ENCODE results near the gene HPS1.

Gene HPS1

DNA sequence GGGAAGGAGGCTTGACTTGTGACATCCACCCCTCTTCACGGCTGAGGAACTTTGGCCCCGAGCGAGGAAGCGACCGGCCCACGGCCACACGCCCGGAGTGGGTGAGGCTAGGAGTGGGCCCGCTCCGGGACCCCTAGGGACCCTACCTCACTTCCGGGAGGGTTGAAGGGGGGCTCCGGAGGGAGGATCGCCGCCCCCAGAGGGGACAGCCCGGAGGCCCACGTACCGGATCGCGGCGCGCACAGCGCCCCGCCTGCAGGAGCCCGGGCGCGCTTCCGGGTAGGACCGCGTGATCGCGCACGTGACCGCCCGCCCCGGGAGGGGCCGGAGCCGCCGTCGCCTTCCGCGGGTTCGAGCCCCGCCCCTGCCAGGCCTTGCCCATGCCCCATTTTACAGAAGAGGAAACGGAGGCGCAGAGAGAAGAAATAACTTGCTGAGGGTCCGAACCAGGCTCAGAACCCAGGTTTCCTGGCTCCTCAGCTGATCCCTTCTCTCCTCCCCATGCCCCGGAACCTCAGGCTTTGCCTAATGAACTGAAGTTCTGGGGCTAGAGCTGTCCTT, at the start of gene HPS1:
TSS of gene HPS1 (minus strand) at position 275 of the 561 bp plus-strand sequence. CDS start 3,695 bp downstream, outside the sequence.
- DNase-seq = peak; percentile 86

DNA sequence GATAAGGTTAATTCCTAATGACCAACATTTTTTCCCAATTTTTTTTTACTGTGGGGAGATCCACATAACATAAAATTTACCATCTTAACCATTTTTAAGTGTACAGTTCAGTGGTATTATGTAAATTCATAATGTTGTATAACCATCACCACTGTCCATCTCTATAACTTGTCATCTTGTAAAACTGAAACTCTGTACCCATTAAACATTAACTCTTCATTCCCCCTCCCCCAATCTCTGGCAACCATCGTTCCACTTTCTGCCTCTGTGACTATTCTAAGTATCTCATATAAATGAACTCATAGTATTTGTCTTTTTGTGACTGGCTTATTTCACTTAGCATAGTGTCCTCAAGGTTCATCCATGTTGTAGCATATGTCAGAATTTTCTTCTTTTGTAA, 46.0 kb upstream of the HPS1 start:
- DNase-seq = no peak

DNA sequence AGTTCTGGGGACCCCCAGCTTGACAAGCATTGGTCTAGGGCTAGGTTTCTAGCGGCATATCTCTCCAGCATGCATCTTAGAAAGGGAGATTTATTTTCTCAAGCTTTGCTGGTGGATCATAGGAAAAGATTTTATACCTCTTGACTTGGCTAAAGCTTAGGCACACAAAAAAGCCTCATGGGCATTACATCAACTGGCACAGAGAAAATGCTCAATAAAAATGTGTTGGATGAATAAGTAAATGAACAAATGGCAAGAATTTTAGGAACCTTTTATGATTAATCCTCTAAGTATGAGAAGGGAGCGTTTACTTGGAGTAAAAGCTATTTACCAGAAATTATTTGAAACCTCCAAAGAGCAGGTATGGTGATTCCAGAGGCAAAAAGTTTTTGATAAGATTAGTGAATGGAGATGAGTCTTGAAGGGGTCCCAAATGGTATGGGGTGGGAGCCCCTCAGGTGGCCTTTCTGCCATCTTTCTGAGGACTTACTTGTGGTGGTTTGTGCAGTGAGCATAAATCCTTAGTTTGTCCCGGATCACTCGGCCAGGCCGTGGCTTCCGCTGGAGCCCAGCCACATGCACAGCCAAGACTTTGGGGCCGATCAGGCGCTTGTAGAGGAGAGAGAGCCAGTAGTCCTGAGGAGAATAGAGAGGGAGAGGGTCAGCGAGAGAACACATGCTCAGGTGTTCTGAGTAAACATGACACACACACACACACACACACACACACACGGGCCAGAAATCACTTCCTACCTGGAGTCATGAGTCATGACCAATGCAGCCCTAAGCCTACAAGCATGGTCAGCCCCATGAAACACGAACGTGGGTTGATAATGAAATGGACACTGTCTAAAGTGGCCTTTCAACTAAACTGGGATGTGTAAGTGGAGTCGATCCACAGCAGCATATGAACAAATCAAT, 43.1 kb upstream of the HPS1 start:
- DNase-seq = no peak

- DNase-seq = no peak
Observed at GRCh38 chr10:98488669-98489430, 42.1 kb upstream of the HPS1 start.

GRCh38 chr10:98487649-98488048, 40.9 kb upstream of the HPS1 start:
- DNase-seq = no peak

- DNase-seq = no peak
Observed at GRCh38 chr10:98486421-98486820, 39.7 kb upstream of the HPS1 start.

GRCh38 chr10:98485959-98486358, 39.2 kb upstream of the HPS1 start:
- DNase-seq = no peak

- DNase-seq = no peak
Observed at GRCh38 chr10:98483658-98484057, 36.9 kb upstream of the HPS1 start.

DNA sequence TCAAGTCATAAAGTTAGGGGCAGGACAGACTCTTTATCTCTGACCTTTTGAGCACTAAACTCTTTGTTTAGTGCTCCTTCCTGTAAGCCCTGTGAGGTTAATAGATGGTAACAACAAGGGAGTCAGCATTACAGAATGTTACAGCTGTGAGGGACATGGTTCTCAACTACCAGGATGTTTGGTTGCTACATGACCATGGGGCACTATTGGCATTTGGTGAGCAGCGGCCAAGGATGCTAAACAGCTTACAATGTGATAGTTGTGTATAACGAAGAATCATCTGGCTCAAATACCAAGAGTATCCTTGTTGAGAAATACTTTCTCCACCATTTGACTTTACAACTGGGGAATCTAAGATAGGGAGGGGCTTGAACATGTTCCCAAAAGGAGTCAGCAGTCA, 35.4 kb upstream of the HPS1 start:
- DNase-seq = no peak

- no peak for DNase-seq
Observed at GRCh38 chr10:98481404-98481945, 34.7 kb upstream of the HPS1 start.

- no peak for DNase-seq
Observed at GRCh38 chr10:98478430-98479222, 31.9 kb upstream of the HPS1 start.

DNA sequence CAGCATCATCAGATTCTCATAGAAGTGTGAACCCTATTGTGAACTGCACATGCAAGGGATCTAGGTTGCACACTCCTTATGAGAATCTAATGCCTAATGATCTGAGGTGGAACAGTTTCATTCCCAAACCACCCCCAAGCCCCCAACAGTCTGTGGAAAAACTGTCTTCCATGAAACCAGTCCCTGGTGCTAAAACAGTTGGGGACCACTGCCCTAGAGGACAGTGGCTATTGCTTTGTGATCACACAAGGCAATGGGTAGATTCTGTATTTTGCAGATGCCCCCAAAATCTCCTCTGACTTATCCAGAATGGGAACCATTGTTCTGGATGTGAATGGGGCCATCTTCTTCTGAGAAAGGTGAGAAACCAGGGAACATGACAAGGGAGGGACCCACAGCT, 31.1 kb upstream of the HPS1 start:
- DNase-seq = no peak

GRCh38 chr10:98474628-98475027, 27.9 kb upstream of the HPS1 start:
- no peak for DNase-seq

- no peak for DNase-seq
Observed at GRCh38 chr10:98472196-98472595, 25.5 kb upstream of the HPS1 start.

GRCh38 chr10:98470850-98471249, 24.1 kb upstream of the HPS1 start:
- DNase-seq = no peak

DNA sequence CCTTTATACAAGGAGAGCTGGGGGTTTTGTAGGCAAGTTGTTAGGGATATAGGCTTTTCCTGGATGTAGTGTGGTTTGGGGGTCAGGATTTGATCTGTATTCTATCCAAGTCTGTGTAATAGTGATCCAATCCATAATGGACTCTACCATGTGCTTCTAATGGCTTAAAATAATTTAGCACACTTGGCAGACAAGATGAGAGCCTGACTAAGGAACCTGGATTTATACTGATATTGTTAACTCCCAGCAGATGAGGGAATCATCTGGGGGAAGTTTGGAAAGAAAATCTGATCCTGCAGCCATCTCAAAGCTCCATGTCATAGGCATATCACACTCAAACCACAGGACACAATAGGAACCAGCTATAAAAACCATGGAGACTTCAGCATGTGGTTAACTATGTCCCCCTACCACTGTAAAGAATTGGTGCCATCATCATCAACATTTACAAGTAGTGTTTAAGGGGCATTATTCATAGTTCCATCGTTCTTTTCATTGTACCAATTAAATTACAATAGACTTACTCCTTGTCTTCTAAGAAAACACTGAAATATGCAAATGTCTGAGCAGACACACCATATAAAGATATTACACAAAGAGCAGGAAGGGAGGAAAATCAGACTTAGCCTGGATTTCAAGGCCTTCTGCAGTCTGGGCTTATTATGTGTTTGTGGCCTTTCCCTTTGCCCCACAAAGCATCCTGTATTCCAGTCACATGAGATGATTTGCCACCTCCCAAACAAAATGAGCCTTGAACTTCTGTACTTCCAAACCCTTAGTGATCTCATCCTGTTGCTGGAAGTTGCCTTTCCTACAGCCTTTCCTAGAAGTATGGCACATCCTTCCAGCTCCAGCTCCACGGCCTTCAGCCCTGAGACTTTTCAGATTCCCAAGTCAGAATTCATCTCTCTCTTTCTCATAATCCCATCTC, 22.5 kb upstream of the HPS1 start:
- DNase-seq = no peak

DNA sequence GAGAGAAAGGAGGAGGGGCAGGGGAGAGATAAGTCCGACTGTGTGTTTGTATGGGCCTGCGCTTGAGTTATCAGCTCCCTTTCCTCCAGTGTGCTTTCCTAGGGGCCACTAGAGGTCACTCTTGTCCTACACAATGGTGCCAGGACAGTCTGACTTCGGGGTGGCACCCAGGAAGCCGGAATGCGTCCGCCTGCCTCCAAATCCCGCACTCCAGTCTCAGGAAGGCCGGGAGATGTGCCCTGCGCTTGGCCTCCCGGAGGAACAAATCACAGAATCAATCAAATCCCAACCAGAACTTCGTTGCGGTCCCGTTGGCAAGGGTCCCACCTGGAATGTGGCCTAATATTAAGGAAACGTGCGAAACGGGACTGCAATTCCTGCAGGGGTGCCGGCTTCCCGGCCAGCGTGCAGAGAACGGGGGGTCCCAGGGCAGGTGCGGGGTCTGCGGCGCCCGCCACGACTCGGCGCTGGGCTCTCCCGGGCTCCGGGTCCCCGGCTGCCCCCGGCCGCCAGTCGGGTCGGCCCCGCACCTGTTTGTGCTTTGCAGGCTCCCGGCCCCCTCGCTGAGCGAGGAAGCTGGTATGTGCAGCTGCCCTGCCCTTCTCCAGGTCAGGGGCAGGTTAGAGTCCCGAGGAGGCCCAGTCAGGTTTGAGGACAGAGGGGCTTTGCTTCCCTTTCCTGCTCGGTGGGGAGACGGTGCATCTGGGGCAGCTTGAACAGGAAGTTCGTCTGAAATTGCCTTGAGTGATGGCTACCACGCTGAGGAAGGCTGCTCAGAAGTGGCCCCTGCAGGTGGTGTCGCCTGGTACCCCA, 21.0 kb upstream of the HPS1 start:
- peak; percentile 79 for DNase-seq

DNA sequence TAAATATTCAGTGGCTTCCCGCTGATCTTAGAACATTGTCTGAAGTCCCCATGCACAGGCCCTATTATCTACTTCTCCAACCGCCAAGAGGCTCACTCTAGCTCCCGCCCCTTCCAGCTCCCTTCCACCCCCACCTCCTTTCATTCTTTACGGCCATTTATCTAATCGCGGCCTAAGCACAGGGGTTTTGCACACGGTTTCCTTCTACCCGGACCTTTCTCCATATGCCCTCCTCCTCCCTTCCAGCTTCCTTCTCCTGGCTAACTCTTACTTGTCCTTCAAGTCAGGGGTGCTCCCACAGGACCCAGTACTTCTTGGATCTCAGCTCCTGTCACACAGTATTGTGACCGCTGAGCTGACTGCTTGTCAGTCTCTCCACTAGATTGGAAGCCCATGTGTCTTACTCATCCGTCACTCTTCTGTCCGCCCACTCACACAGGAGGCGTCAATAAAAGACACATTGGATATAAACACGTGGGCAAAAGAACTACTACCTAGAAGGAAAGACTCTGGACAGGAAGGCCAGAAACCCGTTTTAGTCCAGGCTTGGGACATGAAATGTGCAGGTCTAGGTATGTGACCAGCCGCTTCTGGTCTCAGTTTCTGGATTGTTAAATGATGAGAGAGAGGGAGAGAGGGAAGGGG, 20.2 kb upstream of the HPS1 start:
- DNase-seq = no peak

DNA sequence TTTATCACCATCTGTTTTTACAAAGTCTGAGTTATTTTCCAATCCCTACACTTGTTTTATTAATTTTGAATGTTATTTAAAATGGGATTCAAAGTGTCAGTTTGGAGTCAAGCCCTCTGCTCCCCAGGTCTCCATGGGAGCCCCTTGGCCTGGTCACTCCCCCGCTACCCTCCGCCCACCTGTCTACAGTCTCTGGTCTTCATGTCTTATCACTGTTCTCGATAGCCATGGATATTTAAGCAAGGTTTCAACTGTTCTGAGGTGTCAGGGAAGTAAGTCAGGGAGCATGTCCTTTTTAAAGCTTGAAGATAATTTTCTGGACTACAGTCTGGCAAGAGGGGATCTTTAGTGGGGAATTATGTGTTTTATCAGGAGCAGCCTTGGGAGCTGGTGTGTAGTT, 19.1 kb upstream of the HPS1 start:
- DNase-seq = no peak

Data from right forelimb (tissue), 1 donor.